ENCODE results near the gene ZNF621. TPM values are rescaled to one million over a fixed set of nuclear protein-coding genes. Genes with fewer than 3 reads are reported as not detected.

ZNF621 gene
- total RNA-seq, 1 donor from 2014 or later: 8.2 TPM

DNA sequence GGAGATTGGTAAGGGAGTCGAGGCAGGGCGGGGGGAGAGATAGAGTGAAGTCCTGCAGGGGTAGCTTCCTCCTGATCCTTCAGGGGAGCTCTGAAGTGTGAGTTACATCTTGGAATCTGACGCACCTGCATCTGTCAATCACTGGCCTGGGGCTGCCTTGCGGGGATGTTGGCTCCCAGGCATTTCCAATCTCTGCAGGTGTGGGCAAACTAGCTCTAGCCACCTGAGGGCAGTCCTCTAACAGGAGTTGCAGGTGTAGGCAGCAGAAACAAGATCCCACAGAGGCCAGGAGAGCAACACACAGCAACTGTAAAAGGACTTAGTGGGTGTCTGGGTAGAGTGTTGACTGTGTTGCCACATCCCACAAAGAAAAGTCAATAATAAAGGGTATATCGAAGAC lies 63.6 kb downstream of the ZNF621 start:
- intact Hi-C loops (cut with DNase I): loop anchor here (10.0 kb wide), 2 partner anchors 176 to 386 kb away; no protein-coding TSS in a partner anchor
- Histone ChIP-seq H3K4me1 (peaks cover 0 to 8% of the 10 kb centered on the region in 2 donors), H3K27me3 (no peaks in the 10 kb centered on the region), H3K4me3 (no peak overlapping the region), H3K36me3 (no peaks in the 10 kb centered on the region), H3K9me3 (no peaks in the 10 kb centered on the region), H3K27ac (no peak overlapping the region)
- TF ChIP-seq, protein P1, sequence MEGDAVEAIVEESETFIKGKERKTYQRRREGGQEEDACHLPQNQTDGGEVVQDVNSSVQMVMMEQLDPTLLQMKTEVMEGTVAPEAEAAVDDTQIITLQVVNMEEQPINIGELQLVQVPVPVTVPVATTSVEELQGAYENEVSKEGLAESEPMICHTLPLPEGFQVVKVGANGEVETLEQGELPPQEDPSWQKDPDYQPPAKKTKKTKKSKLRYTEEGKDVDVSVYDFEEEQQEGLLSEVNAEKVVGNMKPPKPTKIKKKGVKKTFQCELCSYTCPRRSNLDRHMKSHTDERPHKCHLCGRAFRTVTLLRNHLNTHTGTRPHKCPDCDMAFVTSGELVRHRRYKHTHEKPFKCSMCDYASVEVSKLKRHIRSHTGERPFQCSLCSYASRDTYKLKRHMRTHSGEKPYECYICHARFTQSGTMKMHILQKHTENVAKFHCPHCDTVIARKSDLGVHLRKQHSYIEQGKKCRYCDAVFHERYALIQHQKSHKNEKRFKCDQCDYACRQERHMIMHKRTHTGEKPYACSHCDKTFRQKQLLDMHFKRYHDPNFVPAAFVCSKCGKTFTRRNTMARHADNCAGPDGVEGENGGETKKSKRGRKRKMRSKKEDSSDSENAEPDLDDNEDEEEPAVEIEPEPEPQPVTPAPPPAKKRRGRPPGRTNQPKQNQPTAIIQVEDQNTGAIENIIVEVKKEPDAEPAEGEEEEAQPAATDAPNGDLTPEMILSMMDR (IDR thresholded peaks at IDR 0.05): no peak
- no peak for DNase-seq (ENCODE audit: low spot score in 2 of 2)

Other genes starting within 250 kb of the ZNF621 start
- 21.7 TPM for gene EIF1B, start 215.3 kb upstream of the ZNF621 start, total RNA-seq
- 1.6 TPM for gene ENTPD3, start 137.8 kb upstream of the ZNF621 start, total RNA-seq
- gene RPL14, start 67.6 kb upstream of the ZNF621 start, total RNA-seq: 162 TPM
- 1.4 TPM for gene ZNF619, start 47.8 kb upstream of the ZNF621 start, total RNA-seq
- not detected for gene ZNF620, start 18.9 kb upstream of the ZNF621 start, total RNA-seq

All from ascending aorta (tissue), 2 donors.